ENCODE measurements around the gene ESR1. TPM values are rescaled to one million over a fixed set of nuclear protein-coding genes. Genes with fewer than 3 reads are reported as not detected.

Gene ESR1
- total RNA-seq, 2 experiments from 2014 or later: 0.04 to 0.48 TPM

DNA sequence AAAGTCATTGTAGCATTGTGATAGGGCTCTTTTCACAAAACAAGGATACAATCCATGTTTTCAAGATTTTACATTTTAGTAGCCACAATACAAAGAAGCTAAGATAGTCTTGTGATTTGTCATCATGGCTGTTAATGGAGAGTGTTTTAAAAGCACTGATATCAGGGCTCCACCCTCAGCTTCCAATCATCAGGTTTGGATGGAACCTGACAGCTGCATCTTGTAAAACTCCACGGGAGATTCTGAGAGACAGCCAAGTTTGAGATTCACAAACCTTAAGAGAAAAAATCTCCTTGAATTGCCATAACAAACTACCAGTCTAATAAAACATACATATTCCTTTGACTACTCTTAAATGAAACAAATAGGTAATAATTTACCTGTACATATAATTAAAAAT lies 280.2 kb downstream of the ESR1 start:
- no peaks in the 10 kb centered on the region for H3K4me1 Mint-ChIP-seq
- intact Hi-C loops (cut with DNase I, micrococcal nuclease): no loop called here
- DNase-seq: no peak
- H3K27me3 Mint-ChIP-seq: no peaks in the 10 kb centered on the region
- no peaks in the 10 kb centered on the region for H3K9me3 Mint-ChIP-seq (ENCODE audit: low read depth)
- H3K36me3 Mint-ChIP-seq (ENCODE audit: low read depth): no peaks in the 10 kb centered on the region
- ChIA-PET CTCF (no interaction called here), POLR2A (no interaction called here)
- no peak for ATAC-seq
- H3K27ac Mint-ChIP-seq: no peak overlapping the region
- no peak overlapping the region for H3K4me3 Mint-ChIP-seq

DNA sequence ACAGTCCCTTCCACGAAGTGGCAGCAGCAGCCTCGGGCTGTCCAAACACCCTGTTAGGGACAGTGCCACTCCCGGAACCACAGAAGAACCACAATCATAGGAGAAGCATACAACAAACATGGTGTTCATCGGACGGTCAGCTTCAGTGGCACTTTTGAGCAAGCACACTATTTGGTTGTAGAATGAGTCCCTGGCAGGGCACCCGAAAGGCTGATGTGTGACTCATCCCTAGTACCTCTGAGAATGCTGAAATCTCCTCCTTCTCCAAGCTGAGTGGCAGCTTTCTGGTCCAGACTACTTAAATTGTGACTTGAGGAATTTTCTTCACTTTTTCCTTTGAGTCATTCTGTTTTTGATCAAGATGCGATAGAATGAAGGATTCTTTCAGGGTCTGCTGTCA lies 282.5 kb downstream of the ESR1 start:
- H3K27ac Mint-ChIP-seq: no peak overlapping the region
- H3K4me1 Mint-ChIP-seq: peaks cover 3% of the 10 kb centered on the region
- ATAC-seq: no peak
- intact Hi-C loops (cut with DNase I, micrococcal nuclease): no loop called here
- no peaks in the 10 kb centered on the region for H3K27me3 Mint-ChIP-seq
- no peak overlapping the region for H3K4me3 Mint-ChIP-seq
- no peaks in the 10 kb centered on the region for H3K9me3 Mint-ChIP-seq (ENCODE audit: low read depth)
- ChIA-PET POLR2A (no interaction called here), CTCF (no interaction called here)
- no peak for DNase-seq
- H3K36me3 Mint-ChIP-seq (ENCODE audit: low read depth): no peaks in the 10 kb centered on the region

DNA sequence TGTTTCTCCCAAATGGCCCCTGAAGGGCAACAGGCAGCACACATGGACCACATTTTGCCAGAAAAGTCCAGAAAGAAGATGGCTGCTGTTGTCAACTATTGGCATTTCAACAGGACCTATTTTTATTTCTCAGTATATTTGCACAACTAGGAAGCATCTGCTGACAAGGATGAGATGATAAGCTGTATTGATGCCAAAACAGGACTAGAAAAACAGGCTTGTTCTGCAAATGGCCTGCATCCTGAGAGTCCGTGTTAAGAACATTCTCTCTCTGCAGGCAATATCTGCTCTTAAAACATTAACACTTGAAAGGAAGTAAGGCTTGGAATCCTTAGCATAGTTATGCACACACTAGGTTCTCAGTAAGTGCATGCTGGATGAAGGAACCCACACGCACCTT lies 283.7 kb downstream of the ESR1 start:
- ATAC-seq (no peak), DNase-seq (no peak)
- no peaks in the 10 kb centered on the region for H3K27me3 Mint-ChIP-seq
- ChIA-PET POLR2A (no interaction called here), CTCF (no interaction called here)
- peaks cover 3% of the 10 kb centered on the region for H3K4me1 Mint-ChIP-seq
- no peaks in the 10 kb centered on the region for H3K36me3 Mint-ChIP-seq (ENCODE audit: low read depth)
- no peak overlapping the region for H3K4me3 Mint-ChIP-seq
- intact Hi-C loops (cut with DNase I, micrococcal nuclease): no loop called here
- no peak overlapping the region for H3K27ac Mint-ChIP-seq
- no peaks in the 10 kb centered on the region for H3K9me3 Mint-ChIP-seq (ENCODE audit: low read depth)

DNA sequence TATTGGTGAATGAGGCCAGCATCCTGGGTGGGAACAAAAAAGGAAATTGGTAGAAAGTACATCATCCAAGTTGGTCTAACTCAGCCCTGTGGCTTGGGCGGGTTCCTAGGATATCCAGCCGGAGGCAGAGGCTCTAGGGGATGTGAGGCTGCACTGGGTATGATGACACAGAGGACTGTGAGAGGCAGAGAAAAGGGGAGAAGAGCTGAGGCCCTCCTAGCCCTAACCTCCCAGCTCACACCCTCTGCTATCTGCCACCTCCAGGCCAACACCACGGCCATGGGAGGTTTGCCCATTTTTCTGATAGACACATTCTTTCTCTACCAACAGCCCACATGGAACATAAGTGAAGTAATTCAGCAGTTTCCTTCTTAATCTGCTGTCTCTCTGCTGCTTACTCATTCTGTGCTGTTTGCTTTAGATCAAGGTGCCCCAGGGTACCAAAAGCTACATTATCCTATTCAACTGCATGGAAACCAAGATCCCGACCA lies 284.4 kb downstream of the ESR1 start:
- POLR2A ChIA-PET: no interaction called here
- no peak for DNase-seq
- CTCF ChIA-PET: no interaction called here

DNA sequence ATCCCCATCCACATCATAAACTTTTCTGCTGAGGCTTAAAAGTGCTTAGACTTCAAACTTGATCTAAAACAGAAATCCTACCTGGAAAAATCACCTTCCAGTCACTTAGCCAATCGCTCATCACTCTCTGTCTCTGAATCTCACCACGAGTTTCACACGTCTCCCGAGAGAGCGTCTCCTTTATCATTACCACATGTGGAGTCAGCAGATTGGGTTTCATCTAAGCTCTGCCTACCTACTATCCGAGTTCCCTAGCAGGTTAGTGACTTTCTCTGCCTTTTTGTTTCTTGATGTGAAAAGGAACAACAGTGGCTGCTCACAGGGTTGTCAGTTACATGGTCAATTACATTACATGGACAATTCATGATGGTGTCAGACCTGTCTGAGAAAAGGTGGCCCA lies 286.2 kb downstream of the ESR1 start:
- H3K27me3 Mint-ChIP-seq: no peaks in the 10 kb centered on the region
- H3K36me3 Mint-ChIP-seq (ENCODE audit: low read depth): no peaks in the 10 kb centered on the region
- ChIA-PET CTCF (no interaction called here), POLR2A (no interaction called here)
- DNase-seq: no peak
- intact Hi-C loops (cut with DNase I, micrococcal nuclease): no loop called here
- no peaks in the 10 kb centered on the region for H3K9me3 Mint-ChIP-seq (ENCODE audit: low read depth)
- no peak overlapping the region for H3K27ac Mint-ChIP-seq
- no peak overlapping the region for H3K4me3 Mint-ChIP-seq
- ATAC-seq: no peak
- peaks cover 3% of the 10 kb centered on the region for H3K4me1 Mint-ChIP-seq

More for the DNA sequence above, 284.4 kb downstream of the ESR1 start:
- no peak overlapping the region for H3K4me3 Mint-ChIP-seq
- no peaks in the 10 kb centered on the region for H3K9me3 Mint-ChIP-seq (ENCODE audit: low read depth)
- no peak overlapping the region for H3K27ac Mint-ChIP-seq
- no peak for ATAC-seq
- no peaks in the 10 kb centered on the region for H3K36me3 Mint-ChIP-seq (ENCODE audit: low read depth)
- peaks cover 3% of the 10 kb centered on the region for H3K4me1 Mint-ChIP-seq
- H3K27me3 Mint-ChIP-seq: no peaks in the 10 kb centered on the region
- intact Hi-C loops (cut with DNase I, micrococcal nuclease): no loop called here

DNA sequence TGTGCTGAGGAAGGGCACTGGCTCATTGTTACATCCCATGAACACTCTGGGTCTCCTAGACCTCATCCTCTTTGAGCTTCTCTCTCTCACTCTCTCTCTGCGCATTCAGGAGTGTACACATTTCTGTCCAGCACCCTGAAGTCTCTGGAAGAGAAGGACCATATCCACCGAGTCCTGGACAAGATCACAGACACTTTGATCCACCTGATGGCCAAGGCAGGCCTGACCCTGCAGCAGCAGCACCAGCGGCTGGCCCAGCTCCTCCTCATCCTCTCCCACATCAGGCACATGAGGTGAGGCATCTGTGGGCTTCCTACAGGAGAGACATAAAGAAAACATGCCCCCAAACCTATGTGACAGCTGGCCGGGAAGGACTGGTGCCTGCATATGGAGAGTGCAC lies 286.8 kb downstream of the ESR1 start:
- CTCF ChIA-PET: interaction anchor here (0.6 kb wide), 1 partner anchor 653 kb away, joined by 4 read pairs; no protein-coding TSS in a partner anchor
- ATAC-seq (no peak), DNase-seq (no peak)
- Mint-ChIP-seq H3K4me3 (no peak overlapping the region), H3K36me3 (ENCODE audit: low read depth) (no peaks in the 10 kb centered on the region), H3K27ac (no peak overlapping the region), H3K27me3 (no peaks in the 10 kb centered on the region), H3K9me3 (ENCODE audit: low read depth) (no peaks in the 10 kb centered on the region), H3K4me1 (peaks cover 3% of the 10 kb centered on the region)
- POLR2A ChIA-PET: no interaction called here
- intact Hi-C loops (cut with DNase I, micrococcal nuclease): no loop called here

DNA sequence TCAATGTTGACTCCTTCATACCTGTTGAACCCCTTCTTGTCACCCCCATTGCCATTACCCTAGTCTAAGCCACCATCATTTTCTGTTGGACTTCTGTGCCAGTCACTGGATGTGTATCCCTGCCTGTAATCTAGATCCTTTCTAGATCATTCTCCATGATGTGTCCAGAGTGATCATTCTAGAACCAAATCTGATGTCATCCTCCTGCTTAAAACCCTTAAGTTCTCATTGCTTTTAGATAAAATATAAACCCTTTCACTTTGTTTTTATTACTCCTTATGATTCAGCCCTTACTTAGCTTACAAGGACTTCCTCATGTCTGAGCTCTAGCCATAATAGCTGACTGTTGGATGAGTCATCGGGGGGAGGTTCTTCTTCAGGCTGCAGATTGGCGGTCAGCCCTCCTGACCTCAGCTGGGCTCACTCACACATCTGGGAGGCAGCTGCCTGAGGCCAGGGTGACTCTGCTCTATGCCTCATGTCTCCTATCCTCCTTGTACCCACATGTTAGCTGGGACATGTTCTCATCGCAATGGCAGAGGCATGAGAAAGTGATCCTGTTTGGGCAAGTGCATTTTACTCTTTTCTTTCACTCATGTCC lies 287.6 kb downstream of the ESR1 start:
- H3K27me3 Mint-ChIP-seq: no peaks in the 10 kb centered on the region
- intact Hi-C loops (cut with DNase I, micrococcal nuclease): no loop called here
- H3K27ac Mint-ChIP-seq: no peak overlapping the region
- H3K9me3 Mint-ChIP-seq (ENCODE audit: low read depth): no peaks in the 10 kb centered on the region
- ATAC-seq (peak; percentile 88), DNase-seq (peak; percentile 61)
- peaks cover 3% of the 10 kb centered on the region for H3K4me1 Mint-ChIP-seq
- H3K36me3 Mint-ChIP-seq (ENCODE audit: low read depth): no peaks in the 10 kb centered on the region
- ChIA-PET CTCF (interaction anchor here (0.8 to 1.0 kb wide), 2 partner anchors 26 to 135 kb away, joined by 3 read pairs; no protein-coding TSS in a partner anchor), POLR2A (no interaction called here)
- no peak overlapping the region for H3K4me3 Mint-ChIP-seq

DNA sequence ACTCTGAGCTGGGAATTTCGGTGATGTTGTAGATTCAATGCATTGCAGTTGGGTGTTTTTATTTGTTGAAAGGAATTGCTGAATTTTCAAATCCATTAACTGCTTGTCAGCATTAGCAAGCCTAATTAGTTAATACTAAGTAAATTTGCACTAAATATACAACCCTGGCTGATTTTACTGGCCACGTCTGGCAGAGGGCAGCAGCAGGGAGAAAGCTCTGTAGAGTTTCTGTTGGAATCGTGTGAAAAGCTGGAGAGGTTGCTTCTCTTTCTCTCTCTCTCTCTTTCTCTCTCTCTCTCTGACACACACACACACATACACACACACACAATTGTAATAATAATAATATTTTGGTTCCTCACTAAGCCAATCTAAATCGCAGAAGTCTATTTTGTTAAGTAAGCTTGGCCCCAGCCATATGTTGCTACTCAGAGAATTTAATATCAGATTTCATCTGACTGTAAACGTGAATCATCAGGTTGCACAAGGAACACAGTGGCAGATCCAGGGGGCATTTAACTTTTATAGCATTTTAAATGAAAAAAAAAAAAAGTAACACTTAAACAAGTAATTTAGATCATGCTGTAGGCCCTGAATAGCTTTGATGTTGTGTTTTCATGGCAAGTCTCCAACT lies 289.5 kb downstream of the ESR1 start:
- H3K4me1 Mint-ChIP-seq: peaks cover 3% of the 10 kb centered on the region
- H3K27me3 Mint-ChIP-seq: no peaks in the 10 kb centered on the region
- ATAC-seq (no peak), DNase-seq (no peak)
- H3K4me3 Mint-ChIP-seq: no peak overlapping the region
- no peaks in the 10 kb centered on the region for H3K36me3 Mint-ChIP-seq (ENCODE audit: low read depth)
- POLR2A ChIA-PET: no interaction called here
- H3K27ac Mint-ChIP-seq: no peak overlapping the region
- H3K9me3 Mint-ChIP-seq (ENCODE audit: low read depth): no peaks in the 10 kb centered on the region
- CTCF ChIA-PET: interaction anchor here (0.6 to 1.0 kb wide), 3 partner anchors 246 to 1109 kb away, joined by 3 to 5 read pairs (median 3); no protein-coding TSS in a partner anchor
- intact Hi-C loops (cut with DNase I, micrococcal nuclease): no loop called here

DNA sequence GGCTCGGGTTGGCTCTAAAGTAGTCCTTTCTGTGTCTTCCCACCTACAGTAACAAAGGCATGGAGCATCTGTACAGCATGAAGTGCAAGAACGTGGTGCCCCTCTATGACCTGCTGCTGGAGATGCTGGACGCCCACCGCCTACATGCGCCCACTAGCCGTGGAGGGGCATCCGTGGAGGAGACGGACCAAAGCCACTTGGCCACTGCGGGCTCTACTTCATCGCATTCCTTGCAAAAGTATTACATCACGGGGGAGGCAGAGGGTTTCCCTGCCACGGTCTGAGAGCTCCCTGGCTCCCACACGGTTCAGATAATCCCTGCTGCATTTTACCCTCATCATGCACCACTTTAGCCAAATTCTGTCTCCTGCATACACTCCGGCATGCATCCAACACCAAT lies 291.2 kb downstream of the ESR1 start:
- intact Hi-C loops (cut with DNase I, micrococcal nuclease): no loop called here
- H3K4me3 Mint-ChIP-seq: no peak overlapping the region
- peaks cover 3% of the 10 kb centered on the region for H3K4me1 Mint-ChIP-seq
- H3K27me3 Mint-ChIP-seq: no peaks in the 10 kb centered on the region
- no peaks in the 10 kb centered on the region for H3K9me3 Mint-ChIP-seq (ENCODE audit: low read depth)
- H3K36me3 Mint-ChIP-seq (ENCODE audit: low read depth): no peaks in the 10 kb centered on the region
- DNase-seq (no peak), ATAC-seq (no peak)
- CTCF ChIA-PET: no interaction called here
- no peak overlapping the region for H3K27ac Mint-ChIP-seq
- POLR2A ChIA-PET: no interaction called here

DNA sequence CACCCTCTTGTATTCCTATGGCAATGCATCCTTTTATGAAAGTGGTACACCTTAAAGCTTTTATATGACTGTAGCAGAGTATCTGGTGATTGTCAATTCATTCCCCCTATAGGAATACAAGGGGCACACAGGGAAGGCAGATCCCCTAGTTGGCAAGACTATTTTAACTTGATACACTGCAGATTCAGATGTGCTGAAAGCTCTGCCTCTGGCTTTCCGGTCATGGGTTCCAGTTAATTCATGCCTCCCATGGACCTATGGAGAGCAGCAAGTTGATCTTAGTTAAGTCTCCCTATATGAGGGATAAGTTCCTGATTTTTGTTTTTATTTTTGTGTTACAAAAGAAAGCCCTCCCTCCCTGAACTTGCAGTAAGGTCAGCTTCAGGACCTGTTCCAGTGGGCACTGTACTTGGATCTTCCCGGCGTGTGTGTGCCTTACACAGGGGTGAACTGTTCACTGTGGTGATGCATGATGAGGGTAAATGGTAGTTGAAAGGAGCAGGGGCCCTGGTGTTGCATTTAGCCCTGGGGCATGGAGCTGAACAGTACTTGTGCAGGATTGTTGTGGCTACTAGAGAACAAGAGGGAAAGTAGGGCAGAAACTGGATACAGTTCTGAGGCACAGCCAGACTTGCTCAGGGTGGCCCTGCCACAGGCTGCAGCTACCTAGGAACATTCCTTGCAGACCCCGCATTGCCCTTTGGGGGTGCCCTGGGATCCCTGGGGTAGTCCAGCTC lies 292.1 kb downstream of the ESR1 start:
- CTCF ChIA-PET: interaction anchor here (0.6 to 1.1 kb wide), 2 partner anchors 239 to 280 kb away, joined by 3 read pairs; no protein-coding TSS in a partner anchor
- no peak for ATAC-seq
- Mint-ChIP-seq H3K4me3 (no peak overlapping the region), H3K36me3 (ENCODE audit: low read depth) (no peaks in the 10 kb centered on the region), H3K4me1 (peaks cover 3% of the 10 kb centered on the region), H3K9me3 (ENCODE audit: low read depth) (no peaks in the 10 kb centered on the region), H3K27me3 (no peaks in the 10 kb centered on the region), H3K27ac (no peak overlapping the region)
- no peak for DNase-seq
- intact Hi-C loops (cut with DNase I, micrococcal nuclease): no loop called here
- POLR2A ChIA-PET: no interaction called here

DNA sequence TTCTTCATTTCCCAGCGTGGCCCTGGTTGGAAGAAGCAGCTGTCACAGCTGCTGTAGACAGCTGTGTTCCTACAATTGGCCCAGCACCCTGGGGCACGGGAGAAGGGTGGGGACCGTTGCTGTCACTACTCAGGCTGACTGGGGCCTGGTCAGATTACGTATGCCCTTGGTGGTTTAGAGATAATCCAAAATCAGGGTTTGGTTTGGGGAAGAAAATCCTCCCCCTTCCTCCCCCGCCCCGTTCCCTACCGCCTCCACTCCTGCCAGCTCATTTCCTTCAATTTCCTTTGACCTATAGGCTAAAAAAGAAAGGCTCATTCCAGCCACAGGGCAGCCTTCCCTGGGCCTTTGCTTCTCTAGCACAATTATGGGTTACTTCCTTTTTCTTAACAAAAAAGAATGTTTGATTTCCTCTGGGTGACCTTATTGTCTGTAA lies 292.7 kb downstream of the ESR1 start:
- no peak for ATAC-seq
- Mint-ChIP-seq H3K9me3 (ENCODE audit: low read depth) (no peaks in the 10 kb centered on the region), H3K27me3 (no peaks in the 10 kb centered on the region), H3K27ac (no peak overlapping the region), H3K36me3 (ENCODE audit: low read depth) (no peaks in the 10 kb centered on the region), H3K4me3 (no peak overlapping the region), H3K4me1 (no peaks in the 10 kb centered on the region)
- intact Hi-C loops (cut with DNase I, micrococcal nuclease): no loop called here
- no peak for DNase-seq
- POLR2A ChIA-PET: no interaction called here
- CTCF ChIA-PET: interaction anchor here (0.6 to 1.4 kb wide), 3 partner anchors 25 to 281 kb away, joined by 3 to 5 read pairs (median 3); no protein-coding TSS in a partner anchor

DNA sequence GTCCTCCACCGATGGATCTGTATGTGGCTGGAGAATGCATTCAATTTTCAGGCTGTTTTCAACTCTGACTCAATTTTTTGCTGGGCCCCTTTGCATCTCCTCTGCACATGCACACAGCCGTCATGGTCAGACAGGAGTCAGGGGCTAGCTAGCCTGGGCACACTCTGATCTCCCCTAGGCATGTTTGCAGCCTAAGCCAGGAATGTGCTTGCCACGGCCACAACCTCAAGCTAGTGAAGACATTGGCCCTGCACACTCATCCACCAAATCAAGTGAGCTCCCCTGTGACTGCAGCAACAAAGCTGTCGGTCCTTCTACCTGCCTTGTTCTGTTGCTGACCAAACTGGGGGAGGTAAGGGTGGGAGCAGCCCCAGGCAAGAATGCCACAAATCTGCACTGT lies 300.5 kb downstream of the ESR1 start:
- DNase-seq (no peak), ATAC-seq (no peak)
- no peaks in the 10 kb centered on the region for H3K36me3 Mint-ChIP-seq (ENCODE audit: low read depth)
- H3K4me1 Mint-ChIP-seq: no peaks in the 10 kb centered on the region
- intact Hi-C loops (cut with DNase I, micrococcal nuclease): no loop called here
- ChIA-PET CTCF (interaction anchor here (0.5 to 1.0 kb wide), 3 partner anchors 139 to 516 kb away, joined by 3 read pairs; no protein-coding TSS in a partner anchor), POLR2A (no interaction called here)
- no peak overlapping the region for H3K4me3 Mint-ChIP-seq
- no peaks in the 10 kb centered on the region for H3K9me3 Mint-ChIP-seq (ENCODE audit: low read depth)
- peaks cover 3% of the 10 kb centered on the region for H3K27me3 Mint-ChIP-seq
- no peak overlapping the region for H3K27ac Mint-ChIP-seq
